ENCODE measurements around the gene SRSF11.
"Not testable (repeated sequence)": the region's sequence is repeated elsewhere in the genome, so short reads cannot be mapped to it uniquely, and the experiment has no call there.

SRSF11 gene

GRCh38 chr1:70204139-70204538 lies 17.0 kb upstream of the SRSF11 start:
- Histone ChIP-seq H3K4me3 (ENCODE audit: low read length) (peak overlapping the region; percentile 84), H3K4me2 (ENCODE audit: low read length) (peak overlapping the region; percentile 91), H3K4me1 (ENCODE audit: control insufficient read depth, insufficient read depth, low read length) (peaks cover 23% of the 10 kb centered on the region), H3K9me3 (replicated peaks; ENCODE audit: low read length) (no peaks in the 10 kb centered on the region), H3K36me3 (ENCODE audit: insufficient read depth, low read length) (peaks cover 11% of the 10 kb centered on the region), H3K27me3 (ENCODE audit: control insufficient read depth, insufficient read depth, low read length) (no peaks in the 10 kb centered on the region), H3K9ac (ENCODE audit: low read depth, low read length) (peak overlapping the region; percentile 98)

- Histone ChIP-seq H3K36me3 (ENCODE audit: insufficient read depth, low read length) (peaks cover 13% of the 10 kb centered on the region), H3K27me3 (ENCODE audit: control insufficient read depth, insufficient read depth, low read length) (no peaks in the 10 kb centered on the region), H3K9me3 (replicated peaks; ENCODE audit: low read length) (no peaks in the 10 kb centered on the region), H3K4me2 (ENCODE audit: low read length) (peak overlapping the region; percentile 91), H3K9ac (ENCODE audit: low read depth, low read length) (peak overlapping the region; percentile 98), H3K4me3 (ENCODE audit: low read length) (peak overlapping the region; percentile 84), H3K4me1 (ENCODE audit: control insufficient read depth, insufficient read depth, low read length) (peaks cover 23% of the 10 kb centered on the region)
Measured at GRCh38 chr1:70204600-70204999, 16.6 kb upstream of the SRSF11 start.

GRCh38 chr1:70205071-70205433 lies 16.1 kb upstream of the SRSF11 start:
- peak overlapping the region; percentile 98 for H3K9ac ChIP-seq (ENCODE audit: low read depth, low read length)
- H3K4me1 ChIP-seq (ENCODE audit: control insufficient read depth, insufficient read depth, low read length) = peaks cover 23% of the 10 kb centered on the region
- peaks cover 13% of the 10 kb centered on the region for H3K36me3 ChIP-seq (ENCODE audit: insufficient read depth, low read length)
- no peaks in the 10 kb centered on the region for H3K27me3 ChIP-seq (ENCODE audit: control insufficient read depth, insufficient read depth, low read length)
- H3K9me3 ChIP-seq (replicated peaks; ENCODE audit: low read length) = no peaks in the 10 kb centered on the region
- H3K4me2 ChIP-seq (ENCODE audit: low read length) = peak overlapping the region; percentile 91
- H3K4me3 ChIP-seq (ENCODE audit: low read length) = peak overlapping the region; percentile 84

GRCh38 chr1:70205434-70206118 lies 15.6 kb upstream of the SRSF11 start, which contains the start of gene LRRC40:
Gene LRRC40 (minus strand): TSS chr1:70205579. CDS start chr1:70205540, 39 bp downstream.
- Histone ChIP-seq H3K27me3 (ENCODE audit: control insufficient read depth, insufficient read depth, low read length) (no peaks in the 10 kb centered on the region), H3K4me3 (ENCODE audit: low read length) (peak within 1 kb of the TSS; percentile 84), H3K4me1 (ENCODE audit: control insufficient read depth, insufficient read depth, low read length) (peaks cover 23% of the 10 kb centered on the region), H3K4me2 (ENCODE audit: low read length) (peak within 1 kb of the TSS; percentile 91), H3K36me3 (ENCODE audit: insufficient read depth, low read length) (peaks cover 13% of the 10 kb centered on the region), H3K9ac (ENCODE audit: low read depth, low read length) (peak within 1 kb of the TSS; percentile 98), H3K9me3 (replicated peaks; ENCODE audit: low read length) (no peaks in the 10 kb centered on the region)

GRCh38 chr1:70206833-70207232 lies 14.3 kb upstream of the SRSF11 start:
- H3K4me2 ChIP-seq (ENCODE audit: low read length) = peak overlapping the region; percentile 87
- H3K4me3 ChIP-seq (ENCODE audit: low read length) = peak overlapping the region; percentile 84
- H3K9me3 ChIP-seq (replicated peaks; ENCODE audit: low read length); H3K27me3 ChIP-seq (ENCODE audit: control insufficient read depth, insufficient read depth, low read length): not testable (repeated sequence)
- H3K9ac ChIP-seq (ENCODE audit: low read depth, low read length) = peak overlapping the region; percentile 98
- peaks cover 29% of the 10 kb centered on the region for H3K4me1 ChIP-seq (ENCODE audit: control insufficient read depth, insufficient read depth, low read length)
- H3K36me3 ChIP-seq (ENCODE audit: insufficient read depth, low read length) = peaks cover 13% of the 10 kb centered on the region

- Histone ChIP-seq H3K9me3 (replicated peaks; ENCODE audit: low read length) (no peaks in the 10 kb centered on the region), H3K4me2 (ENCODE audit: low read length) (peak overlapping the region; percentile 87), H3K9ac (ENCODE audit: low read depth, low read length) (no peak overlapping the region), H3K36me3 (ENCODE audit: insufficient read depth, low read length) (peaks cover 13% of the 10 kb centered on the region), H3K4me1 (ENCODE audit: control insufficient read depth, insufficient read depth, low read length) (peaks cover 29% of the 10 kb centered on the region), H3K4me3 (ENCODE audit: low read length) (peak overlapping the region; percentile 84), H3K27me3 (ENCODE audit: control insufficient read depth, insufficient read depth, low read length) (no peaks in the 10 kb centered on the region)
Measured at GRCh38 chr1:70207492-70207891, 13.7 kb upstream of the SRSF11 start.

- no peak overlapping the region for H3K4me2 ChIP-seq (ENCODE audit: low read length)
- no peaks in the 10 kb centered on the region for H3K27me3 ChIP-seq (ENCODE audit: control insufficient read depth, insufficient read depth, low read length)
- no peak overlapping the region for H3K4me3 ChIP-seq (ENCODE audit: low read length)
- peaks cover 29% of the 10 kb centered on the region for H3K4me1 ChIP-seq (ENCODE audit: control insufficient read depth, insufficient read depth, low read length)
- no peak overlapping the region for H3K9ac ChIP-seq (ENCODE audit: low read depth, low read length)
- H3K36me3 ChIP-seq (ENCODE audit: insufficient read depth, low read length) = peaks cover 13% of the 10 kb centered on the region
- no peaks in the 10 kb centered on the region for H3K9me3 ChIP-seq (replicated peaks; ENCODE audit: low read length)
Measured at GRCh38 chr1:70208292-70208691, 12.9 kb upstream of the SRSF11 start.

- no peaks in the 10 kb centered on the region for H3K27me3 ChIP-seq (ENCODE audit: control insufficient read depth, insufficient read depth, low read length)
- no peak overlapping the region for H3K9ac ChIP-seq (ENCODE audit: low read depth, low read length)
- H3K4me3 ChIP-seq (ENCODE audit: low read length) = no peak overlapping the region
- H3K36me3 ChIP-seq (ENCODE audit: insufficient read depth, low read length) = peaks cover 22% of the 10 kb centered on the region
- H3K9me3 ChIP-seq (replicated peaks; ENCODE audit: low read length) = no peaks in the 10 kb centered on the region
- peaks cover 15% of the 10 kb centered on the region for H3K4me1 ChIP-seq (ENCODE audit: control insufficient read depth, insufficient read depth, low read length)
- peak overlapping the region; percentile 13 for H3K4me2 ChIP-seq (ENCODE audit: low read length)
Measured at GRCh38 chr1:70210820-70211219, 10.4 kb upstream of the SRSF11 start.

- Histone ChIP-seq H3K9ac (ENCODE audit: low read depth, low read length) (no peak overlapping the region), H3K4me1 (ENCODE audit: control insufficient read depth, insufficient read depth, low read length) (peaks cover 15% of the 10 kb centered on the region), H3K36me3 (ENCODE audit: insufficient read depth, low read length) (peaks cover 28% of the 10 kb centered on the region), H3K27me3 (ENCODE audit: control insufficient read depth, insufficient read depth, low read length) (no peaks in the 10 kb centered on the region), H3K4me3 (ENCODE audit: low read length) (no peak overlapping the region), H3K4me2 (ENCODE audit: low read length) (peak overlapping the region; percentile 13), H3K9me3 (replicated peaks; ENCODE audit: low read length) (no peaks in the 10 kb centered on the region)
Measured at GRCh38 chr1:70211541-70211940, 9.6 kb upstream of the SRSF11 start.

- H3K4me2 ChIP-seq (ENCODE audit: low read length) = no peak overlapping the region
- peaks cover 46% of the 10 kb centered on the region for H3K36me3 ChIP-seq (ENCODE audit: insufficient read depth, low read length)
- no peaks in the 10 kb centered on the region for H3K27me3 ChIP-seq (ENCODE audit: control insufficient read depth, insufficient read depth, low read length)
- no peak overlapping the region for H3K9ac ChIP-seq (ENCODE audit: low read depth, low read length)
- peaks cover 16% of the 10 kb centered on the region for H3K4me1 ChIP-seq (ENCODE audit: control insufficient read depth, insufficient read depth, low read length)
- no peaks in the 10 kb centered on the region for H3K9me3 ChIP-seq (replicated peaks; ENCODE audit: low read length)
- no peak overlapping the region for H3K4me3 ChIP-seq (ENCODE audit: low read length)
Measured at GRCh38 chr1:70220015-70220414, 1.2 kb upstream of the SRSF11 start.

- H3K4me1 ChIP-seq (ENCODE audit: control insufficient read depth, insufficient read depth, low read length) = peaks cover 16% of the 10 kb centered on the region
- H3K9ac ChIP-seq (ENCODE audit: low read depth, low read length) = peak overlapping the region; percentile 97
- H3K4me2 ChIP-seq (ENCODE audit: low read length) = peak overlapping the region; percentile 86
- peak overlapping the region; percentile 98 for H3K4me3 ChIP-seq (ENCODE audit: low read length)
- H3K36me3 ChIP-seq (ENCODE audit: insufficient read depth, low read length) = peaks cover 43% of the 10 kb centered on the region
- H3K9me3 ChIP-seq (replicated peaks; ENCODE audit: low read length) = no peaks in the 10 kb centered on the region
- no peaks in the 10 kb centered on the region for H3K27me3 ChIP-seq (ENCODE audit: control insufficient read depth, insufficient read depth, low read length)
Measured at GRCh38 chr1:70220517-70221237, 503 bp upstream of the SRSF11 start.
